Upper lobe of left lung (tissue), 6 donors: Measurements from ENCODE around the gene PDILT. TPM values are rescaled to one million over a fixed set of nuclear protein-coding genes. Genes with fewer than 3 reads are reported as not detected.

ENCODE experiments used
- ATAC-seq, 2 donors: fragments of 200-7000 bp; cut with Tn5 transposase; one replicate each; pipeline ENCODE4 v1.9.1; 2022; ENCODE audit warnings: mild to moderate bottlenecking in 2 of 2, moderate library complexity in 2 of 2; ENCODE audit not compliant: low FRiP score in 2 of 2
- DNase-seq, 2 donors: peaks; one replicate each; pipeline ENCODE4 v3.0.0-alpha.2; 2019 to 2020
- H3K27ac ChIP-seq, 4 donors: fragments of 200-600 bp; sonication (generic); one replicate each; pipeline ENCODE4 v1.5.1; 2016 to 2019
- H3K27me3 ChIP-seq, 4 donors: fragments of 200-600 bp; sonication (generic); one replicate each; pipeline ENCODE4 v1.5.1; 2017 to 2019
- H3K36me3 ChIP-seq, 4 donors: fragments of 200-600 bp; sonication (generic); one replicate each; pipeline ENCODE4 v1.5.1; 2016 to 2019
- H3K4me1 ChIP-seq, 4 donors: fragments of 200-600 bp; sonication (generic); one replicate each; pipeline ENCODE4 v1.5.1; 2018 to 2019
- H3K4me3 ChIP-seq, 4 donors: fragments of 200-600 bp; sonication (generic); one replicate each; pipeline ENCODE4 v1.5.1; 2017 to 2019; ENCODE audit warnings: mild to moderate bottlenecking in 2 of 4, moderate library complexity in 1 of 4
- H3K9me3 ChIP-seq, 4 donors: fragments of 200-600 bp; sonication (generic); one replicate each; pipeline ENCODE4 v1.5.1; 2018 to 2019
- CTCF ChIP-seq, 6 experiments: fragments of 450-650 bp in 4 of 6; fragments of 200-600 bp in 2 of 6; sonication (generic) in 2 of 6; IDR thresholded peaks; one replicate each; pipeline ENCODE4 v1.5.1; 2016 to 2019; ENCODE audit warnings: antibody characterized with exemption in 6 of 6
- EP300 ChIP-seq, 4 donors: sonication (generic); formaldehyde crosslinking; IDR thresholded peaks; one replicate each; pipeline ENCODE4 v1.5.1; 2017; ENCODE audit warnings: antibody characterized with exemption in 4 of 4, control low read depth in 2 of 4
- POLR2A ChIP-seq, 4 donors: fragments of 450-650 bp; IDR thresholded peaks; one replicate each; pipeline ENCODE4 v1.5.1; 2016 to 2017; ENCODE audit warnings: antibody characterized with exemption in 4 of 4, mild to moderate bottlenecking in 2 of 4
- POLR2AphosphoS5 ChIP-seq, 2 donors: sonication (generic); formaldehyde crosslinking; IDR thresholded peaks; one replicate each; pipeline ENCODE4 v1.5.1; 2017; ENCODE audit warnings: antibody characterized with exemption in 2 of 2
- WGBS, 2 donors: methylation state at CpG; one replicate each; pipeline ENCODE4 v1.1.5; 2017 to 2018; 5-methylcytosine and 5-hydroxymethylcytosine counted together
- total RNA-seq, 6 donors: library from RNA; depleted of rRNA in 4 of 6; stranded (reverse); fragments of >200 nt in 4 of 6; gene quantifications; one replicate each; pipeline versions ENCODE4 v1.1.0 to v1.2.1, GENCODE V29; 2016 to 2021
- donor health status: DM: no; HTN: no; CAD: no; lungs with moderate emphysema.
- donor health status: DM: no; HTN: yes; CAD: no; lungs with severe emphysema.

Gene PDILT
- total RNA-seq, 6 donors from 2014 or later, result not detected

GRCh38 chr16:20369452-20370054 lies 35.0 kb downstream of the PDILT start:
- Histone ChIP-seq H3K4me1 (no peaks in the 10 kb centered on the region), H3K4me3 (no peak overlapping the region), H3K9me3 (no peaks in the 10 kb centered on the region), H3K27me3 (no peaks in the 10 kb centered on the region), H3K36me3 (no peaks in the 10 kb centered on the region), H3K27ac (no peak overlapping the region)
- WGBS, 2 donors, result 72 to 79% methylated on average over 9 of the region's 9 CpGs
- DNase-seq (no peak), ATAC-seq (no peak)
- TF ChIP-seq EP300 (IDR thresholded peaks at IDR 0.05), result no peak
- TF ChIP-seq CTCF (IDR thresholded peaks at IDR 0.05), result no peak
- TF ChIP-seq POLR2A (IDR thresholded peaks at IDR 0.05), result no peak
- no peak for TF ChIP-seq POLR2AphosphoS5 (IDR thresholded peaks at IDR 0.05)

GRCh38 chr16:20364051-20364450 lies 40.5 kb downstream of the PDILT start:
- TF ChIP-seq POLR2AphosphoS5 (IDR thresholded peaks at IDR 0.05) (no peak), EP300 (IDR thresholded peaks at IDR 0.05) (no peak), POLR2A (IDR thresholded peaks at IDR 0.05) (no peak), CTCF (IDR thresholded peaks at IDR 0.05) (no peak)
- no peaks in the 10 kb centered on the region for H3K9me3 ChIP-seq
- no peaks in the 10 kb centered on the region for H3K27me3 ChIP-seq
- H3K36me3 ChIP-seq, result no peaks in the 10 kb centered on the region
- DNase-seq (no peak), ATAC-seq (no peak)
- H3K4me1 ChIP-seq, result no peaks in the 10 kb centered on the region
- 77 to 86% methylated on average over 3 of the region's 3 CpGs for whole genome bisulfite sequencing, 2 donors
- no peak overlapping the region for H3K4me3 ChIP-seq
- no peak overlapping the region for H3K27ac ChIP-seq

- Histone ChIP-seq H3K36me3 (no peaks in the 10 kb centered on the region), H3K27me3 (no peaks in the 10 kb centered on the region), H3K4me3 (no peak overlapping the region), H3K27ac (no peak overlapping the region), H3K4me1 (no peaks in the 10 kb centered on the region), H3K9me3 (no peaks in the 10 kb centered on the region)
- WGBS, 2 donors, result 42 to 48% methylated on average over 2 of the region's 2 CpGs
- ATAC-seq, result no peak
- DNase-seq, result no peak
- TF ChIP-seq POLR2AphosphoS5 (IDR thresholded peaks at IDR 0.05) (no peak), EP300 (IDR thresholded peaks at IDR 0.05) (no peak), CTCF (IDR thresholded peaks at IDR 0.05) (no peak), POLR2A (IDR thresholded peaks at IDR 0.05) (no peak)
Measured at GRCh38 chr16:20363191-20363590, 41.3 kb downstream of the PDILT start.

GRCh38 chr16:20359997-20360396 lies 44.5 kb downstream of the PDILT start:
- no peak for DNase-seq
- 48 to 59% methylated on average over 2 of the region's 2 CpGs for WGBS, 2 donors

More at GRCh38 chr16:20359997-20360396, 44.5 kb downstream of the PDILT start:
- H3K4me3 ChIP-seq, result no peak overlapping the region
- H3K36me3 ChIP-seq, result no peaks in the 10 kb centered on the region
- no peak overlapping the region for H3K27ac ChIP-seq
- H3K4me1 ChIP-seq, result no peaks in the 10 kb centered on the region
- H3K27me3 ChIP-seq, result no peaks in the 10 kb centered on the region
- no peaks in the 10 kb centered on the region for H3K9me3 ChIP-seq
- no peak for TF ChIP-seq POLR2AphosphoS5 (IDR thresholded peaks at IDR 0.05)
- TF ChIP-seq CTCF (IDR thresholded peaks at IDR 0.05), result no peak
- no peak for TF ChIP-seq EP300 (IDR thresholded peaks at IDR 0.05)
- TF ChIP-seq POLR2A (IDR thresholded peaks at IDR 0.05), result no peak
- ATAC-seq, result no peak
